ENCODE results near the gene JAKMIP1.
"Not testable (repeated sequence)": the region's sequence is repeated elsewhere in the genome, so short reads cannot be mapped to it uniquely, and the experiment has no call there.

The JAKMIP1 gene

GRCh38 chr4:6143603-6144181 is 56.7 kb downstream of the JAKMIP1 start:
- no peak for DNase-seq (ENCODE audit: low read depth, low spot score)

GRCh38 chr4:6142935-6143602 is 57.3 kb downstream of the JAKMIP1 start:
- DNase-seq (ENCODE audit: low read depth, low spot score) = no peak

- DNase-seq (ENCODE audit: low read depth, low spot score) = no peak
Observed at GRCh38 chr4:6142511-6142910, 57.8 kb downstream of the JAKMIP1 start.

- DNase-seq (ENCODE audit: low read depth, low spot score) = no peak
Observed at GRCh38 chr4:6141554-6141953, 58.8 kb downstream of the JAKMIP1 start.

GRCh38 chr4:6141021-6141420 is 59.3 kb downstream of the JAKMIP1 start:
- not testable (repeated sequence) for DNase-seq (ENCODE audit: low read depth, low spot score)

GRCh38 chr4:6137747-6138135 is 62.6 kb downstream of the JAKMIP1 start:
- no peak for DNase-seq (ENCODE audit: low read depth, low spot score)

GRCh38 chr4:6137027-6137746 is 63.2 kb downstream of the JAKMIP1 start:
- DNase-seq (ENCODE audit: low read depth, low spot score) = no peak

GRCh38 chr4:6134612-6135220 is 65.6 kb downstream of the JAKMIP1 start:
- no peak for DNase-seq (ENCODE audit: low read depth, low spot score)

GRCh38 chr4:6132716-6133115 is 67.6 kb downstream of the JAKMIP1 start:
- no peak for DNase-seq (ENCODE audit: low read depth, low spot score)

GRCh38 chr4:6128221-6128850 is 72.0 kb downstream of the JAKMIP1 start:
- no peak for DNase-seq (ENCODE audit: low read depth, low spot score)

- no peak for DNase-seq (ENCODE audit: low read depth, low spot score)
Observed at GRCh38 chr4:6126971-6127745, 73.2 kb downstream of the JAKMIP1 start.

- DNase-seq (ENCODE audit: low read depth, low spot score) = no peak
Observed at GRCh38 chr4:6125103-6125651, 75.2 kb downstream of the JAKMIP1 start.

- no peak for DNase-seq (ENCODE audit: low read depth, low spot score)
Observed at GRCh38 chr4:6124386-6125102, 75.8 kb downstream of the JAKMIP1 start.

GRCh38 chr4:6123976-6124375 is 76.4 kb downstream of the JAKMIP1 start:
- DNase-seq (ENCODE audit: low read depth, low spot score) = no peak

GRCh38 chr4:6123541-6123940 is 76.8 kb downstream of the JAKMIP1 start:
- DNase-seq (ENCODE audit: low read depth, low spot score) = no peak

- no peak for DNase-seq (ENCODE audit: low read depth, low spot score)
Observed at GRCh38 chr4:6123116-6123515, 77.2 kb downstream of the JAKMIP1 start.

- no peak for DNase-seq (ENCODE audit: low read depth, low spot score)
Observed at GRCh38 chr4:6122496-6122895, 77.9 kb downstream of the JAKMIP1 start.

- DNase-seq (ENCODE audit: low read depth, low spot score) = no peak
Observed at GRCh38 chr4:6121941-6122340, 78.4 kb downstream of the JAKMIP1 start.

- no peak for DNase-seq (ENCODE audit: low read depth, low spot score)
Observed at GRCh38 chr4:6121276-6121850, 79.0 kb downstream of the JAKMIP1 start.

- no peak for DNase-seq (ENCODE audit: low read depth, low spot score)
Observed at GRCh38 chr4:6120361-6120760, 80.0 kb downstream of the JAKMIP1 start.

Measured in astrocyte of the hippocampus (primary cell).